ENCODE data around the gene C2orf80. TPM values are rescaled to one million over a fixed set of nuclear protein-coding genes. Genes with fewer than 3 reads are reported as not detected.
"Not testable (repeated sequence)": the region's sequence is repeated elsewhere in the genome, so short reads cannot be mapped to it uniquely, and the experiment has no call there.

The C2orf80 gene
- total RNA-seq, 1 experiment from 2014 or later, result not detected

- Histone ChIP-seq H3K27me3 (no peaks in the 10 kb centered on the region), H3K9me3 (no peaks in the 10 kb centered on the region), H3K36me3 (no peaks in the 10 kb centered on the region), H3K4me3 (no peak overlapping the region)
- DNase-seq, result no peak
Measured at GRCh38 chr2:208147759-208148158, 42.1 kb downstream of the C2orf80 start.

GRCh38 chr2:208147008-208147407 lies 42.8 kb downstream of the C2orf80 start:
- H3K27me3 ChIP-seq, result no peaks in the 10 kb centered on the region
- H3K36me3 ChIP-seq, result no peaks in the 10 kb centered on the region
- no peak for DNase-seq
- H3K9me3 ChIP-seq, result no peaks in the 10 kb centered on the region
- H3K4me3 ChIP-seq, result no peak overlapping the region

- H3K4me3 ChIP-seq, result no peak within 1 kb of the TSS
- H3K9me3 ChIP-seq, result no peaks in the 10 kb centered on the region
- no peaks in the 10 kb centered on the region for H3K27me3 ChIP-seq
- H3K36me3 ChIP-seq, result no peaks in the 10 kb centered on the region
- DNase-seq, result no peak
Measured at GRCh38 chr2:208146006-208146405, 43.8 kb downstream of the C2orf80 start, which contains the start of gene CRYGB. TSS of gene CRYGB (minus strand) at chr2:208146158. CDS start at chr2:208146120, 38 bp downstream.

GRCh38 chr2:208142925-208143799 lies 46.7 kb downstream of the C2orf80 start:
- no peak for DNase-seq
- Histone ChIP-seq H3K4me3 (no peak overlapping the region), H3K36me3 (no peaks in the 10 kb centered on the region), H3K9me3 (no peaks in the 10 kb centered on the region), H3K27me3 (no peaks in the 10 kb centered on the region)

GRCh38 chr2:208142240-208142924 lies 47.4 kb downstream of the C2orf80 start:
- no peak for DNase-seq

GRCh38 chr2:208139447-208139846 lies 50.4 kb downstream of the C2orf80 start:
- no peaks in the 10 kb centered on the region for H3K27me3 ChIP-seq
- no peak for DNase-seq
- H3K9me3 ChIP-seq, result no peaks in the 10 kb centered on the region
- H3K36me3 ChIP-seq, result no peaks in the 10 kb centered on the region
- no peak overlapping the region for H3K4me3 ChIP-seq

More at GRCh38 chr2:208142240-208142924, 47.4 kb downstream of the C2orf80 start:
- Histone ChIP-seq H3K9me3 (no peaks in the 10 kb centered on the region), H3K27me3 (no peaks in the 10 kb centered on the region), H3K36me3 (no peaks in the 10 kb centered on the region), H3K4me3 (no peak overlapping the region)

- H3K9me3 ChIP-seq, DNase-seq, H3K4me3 ChIP-seq, H3K27me3 ChIP-seq, H3K36me3 ChIP-seq: not testable (repeated sequence)
Measured at GRCh38 chr2:208138334-208138733, 51.5 kb downstream of the C2orf80 start.

- Histone ChIP-seq H3K27me3 (no peaks in the 10 kb centered on the region), H3K9me3 (no peaks in the 10 kb centered on the region), H3K36me3 (no peaks in the 10 kb centered on the region), H3K4me3 (no peak overlapping the region)
- DNase-seq, result no peak
Measured at GRCh38 chr2:208136716-208137094, 53.1 kb downstream of the C2orf80 start.

GRCh38 chr2:208135794-208136715 lies 53.8 kb downstream of the C2orf80 start:
- H3K4me3 ChIP-seq, result no peak overlapping the region
- no peaks in the 10 kb centered on the region for H3K27me3 ChIP-seq
- DNase-seq, result no peak
- H3K36me3 ChIP-seq, result no peaks in the 10 kb centered on the region
- no peaks in the 10 kb centered on the region for H3K9me3 ChIP-seq

GRCh38 chr2:208134928-208135586 lies 54.8 kb downstream of the C2orf80 start:
- no peak overlapping the region for H3K4me3 ChIP-seq
- no peaks in the 10 kb centered on the region for H3K9me3 ChIP-seq
- H3K36me3 ChIP-seq, result no peaks in the 10 kb centered on the region
- DNase-seq, result no peak
- H3K27me3 ChIP-seq, result no peaks in the 10 kb centered on the region

GRCh38 chr2:208130712-208131110 lies 59.1 kb downstream of the C2orf80 start:
- no peak overlapping the region for H3K4me3 ChIP-seq
- no peak for DNase-seq
- H3K9me3 ChIP-seq, result no peaks in the 10 kb centered on the region
- no peaks in the 10 kb centered on the region for H3K27me3 ChIP-seq
- H3K36me3 ChIP-seq, result no peaks in the 10 kb centered on the region

GRCh38 chr2:208129744-208130711 lies 59.8 kb downstream of the C2orf80 start, which contains the start of gene CRYGC:
TSS of gene CRYGC (minus strand) at chr2:208129828. CDS start at chr2:208129792, 36 bp downstream.
- Histone ChIP-seq H3K9me3 (no peaks in the 10 kb centered on the region), H3K4me3 (no peak within 1 kb of the TSS), H3K36me3 (no peaks in the 10 kb centered on the region), H3K27me3 (no peaks in the 10 kb centered on the region)
- DNase-seq, result no peak

GRCh38 chr2:208128136-208128535 lies 61.7 kb downstream of the C2orf80 start:
- no peak overlapping the region for H3K4me3 ChIP-seq
- DNase-seq, result no peak
- no peaks in the 10 kb centered on the region for H3K27me3 ChIP-seq
- H3K36me3 ChIP-seq, result no peaks in the 10 kb centered on the region
- no peaks in the 10 kb centered on the region for H3K9me3 ChIP-seq

- H3K36me3 ChIP-seq, result no peaks in the 10 kb centered on the region
- no peaks in the 10 kb centered on the region for H3K9me3 ChIP-seq
- no peak for DNase-seq
- no peaks in the 10 kb centered on the region for H3K27me3 ChIP-seq
- H3K4me3 ChIP-seq, result no peak overlapping the region
Measured at GRCh38 chr2:208127090-208127489, 62.7 kb downstream of the C2orf80 start.

- Histone ChIP-seq H3K4me3 (no peak overlapping the region), H3K27me3 (no peaks in the 10 kb centered on the region), H3K36me3 (no peaks in the 10 kb centered on the region), H3K9me3 (no peaks in the 10 kb centered on the region)
- no peak for DNase-seq
Measured at GRCh38 chr2:208125251-208125650, 64.6 kb downstream of the C2orf80 start.

All from MG63 (cell line).